Measurements from ENCODE around the gene SDF4.

DNA sequence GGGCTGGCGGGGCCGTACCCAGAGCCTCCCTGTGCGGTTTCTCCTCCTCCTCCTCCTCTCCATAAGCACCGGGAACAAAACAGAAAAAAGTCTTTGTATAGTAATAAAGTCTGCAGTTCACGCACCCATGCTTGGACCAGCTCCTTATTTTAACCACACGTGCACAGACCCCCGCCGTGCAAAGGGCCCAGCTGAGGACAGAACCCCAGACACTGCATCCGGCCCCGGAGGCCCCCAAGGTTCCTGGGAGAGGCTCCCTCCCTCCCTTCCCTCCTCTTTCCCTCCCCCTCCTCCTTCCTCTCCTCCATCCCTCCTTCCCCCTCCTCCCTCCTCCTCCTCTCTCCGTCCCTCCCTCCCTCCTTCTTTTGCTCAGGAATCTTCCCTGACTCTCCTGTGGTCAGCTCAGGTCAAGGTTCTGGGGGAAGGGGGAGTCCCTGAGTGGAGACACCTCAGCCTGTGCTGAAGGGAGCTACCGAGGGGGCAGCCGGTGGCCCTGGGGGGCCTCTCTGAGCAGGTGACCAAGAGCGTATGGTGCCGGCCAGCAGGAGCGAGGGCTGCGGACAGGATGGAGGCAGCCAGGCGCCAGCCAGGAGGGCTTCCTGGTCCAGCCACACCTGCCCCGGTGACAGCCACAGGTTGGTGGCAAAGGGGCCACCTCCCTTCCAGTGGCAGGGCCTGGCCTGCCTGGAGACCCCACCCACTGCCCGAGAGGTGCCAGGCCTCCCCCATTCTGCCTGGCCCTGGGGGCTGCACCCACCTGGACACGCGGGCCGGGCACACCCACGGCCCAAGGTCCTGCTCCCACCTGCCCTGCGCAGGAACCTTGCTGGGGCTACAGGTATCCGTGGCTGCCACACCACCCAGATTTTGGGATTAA lies 61.3 kb downstream of the SDF4 start:
- TF ChIP-seq, protein P1, sequence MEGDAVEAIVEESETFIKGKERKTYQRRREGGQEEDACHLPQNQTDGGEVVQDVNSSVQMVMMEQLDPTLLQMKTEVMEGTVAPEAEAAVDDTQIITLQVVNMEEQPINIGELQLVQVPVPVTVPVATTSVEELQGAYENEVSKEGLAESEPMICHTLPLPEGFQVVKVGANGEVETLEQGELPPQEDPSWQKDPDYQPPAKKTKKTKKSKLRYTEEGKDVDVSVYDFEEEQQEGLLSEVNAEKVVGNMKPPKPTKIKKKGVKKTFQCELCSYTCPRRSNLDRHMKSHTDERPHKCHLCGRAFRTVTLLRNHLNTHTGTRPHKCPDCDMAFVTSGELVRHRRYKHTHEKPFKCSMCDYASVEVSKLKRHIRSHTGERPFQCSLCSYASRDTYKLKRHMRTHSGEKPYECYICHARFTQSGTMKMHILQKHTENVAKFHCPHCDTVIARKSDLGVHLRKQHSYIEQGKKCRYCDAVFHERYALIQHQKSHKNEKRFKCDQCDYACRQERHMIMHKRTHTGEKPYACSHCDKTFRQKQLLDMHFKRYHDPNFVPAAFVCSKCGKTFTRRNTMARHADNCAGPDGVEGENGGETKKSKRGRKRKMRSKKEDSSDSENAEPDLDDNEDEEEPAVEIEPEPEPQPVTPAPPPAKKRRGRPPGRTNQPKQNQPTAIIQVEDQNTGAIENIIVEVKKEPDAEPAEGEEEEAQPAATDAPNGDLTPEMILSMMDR (IDR thresholded peaks at IDR 0.05) = no peak
- no peak for TF ChIP-seq POLR2A (IDR thresholded peaks at IDR 0.05)
- TF ChIP-seq EP300 (IDR thresholded peaks at IDR 0.05) = no peak

Data from stomach (tissue), 4 donors.